DOHH2 (cell line): ENCODE data around the gene RNF145.

Experiments
- CTCF ChIP-seq: fragments of 200-600 bp; sonication (generic); IDR thresholded peaks from one replicate; pipeline ENCODE4 v1.5.1; 2014; ENCODE audit warnings: antibody characterized with exemption, mild to moderate bottlenecking, low read depth, low read length; ENCODE audit not compliant: poor library complexity, severe bottlenecking
- EZH2phosphoT487 ChIP-seq: fragments of 200-600 bp; sonication (generic); IDR thresholded peaks from 2 replicates; pipeline ENCODE4 v1.6.1; 2017; ENCODE audit warnings: borderline replicate concordance, mild to moderate bottlenecking, antibody characterized with exemption, low read length, moderate library complexity, mixed read lengths

GRCh38 chr5:159181651-159182050 is 27.7 kb downstream of the RNF145 start:
- TF ChIP-seq CTCF, result no peak
- no peak for TF ChIP-seq EZH2phosphoT487
